Esophagus muscularis mucosa (tissue), 3 donors: ENCODE results near the gene KDELR1.

Experiments
- POLR2A ChIP-seq: fragments of 450-650 bp; IDR thresholded peaks from one replicate; pipeline ENCODE4 v1.6.1; 2017; ENCODE audit warnings: antibody characterized with exemption, moderate library complexity, mild to moderate bottlenecking, low read depth
- TF ChIP-seq, protein P1 (sequence below), 3 experiments: fragments of 200-600 bp in 2 of 3; fragments of 450-650 bp in 1 of 3; sonication (generic) in 2 of 3; IDR thresholded peaks; one replicate each; pipeline ENCODE4 v1.5.1; 2017 to 2019; ENCODE audit warnings: antibody characterized with exemption in 3 of 3, mild to moderate bottlenecking in 2 of 3, moderate library complexity in 1 of 3

DNA sequence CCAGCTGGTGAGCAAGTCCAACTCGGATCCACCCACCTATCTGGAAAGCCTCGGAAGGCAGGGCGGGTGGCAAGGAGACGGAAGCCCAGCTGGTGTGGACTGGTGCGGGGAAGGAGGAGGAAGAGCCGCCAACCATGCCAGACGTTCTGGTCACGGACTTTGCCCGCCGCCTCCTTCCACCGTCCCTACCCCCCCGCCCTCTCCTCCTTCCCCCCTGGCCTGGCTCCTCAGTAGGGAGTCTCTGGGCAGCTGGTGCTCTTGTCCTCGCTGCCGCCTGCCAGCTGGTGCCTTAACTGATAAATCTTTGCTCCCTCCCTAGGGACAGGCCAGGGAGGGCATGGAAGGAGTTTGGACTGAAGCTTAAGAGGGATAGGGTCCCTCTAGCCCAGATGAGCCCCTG is 22.4 kb downstream of the KDELR1 start:
- TF ChIP-seq, protein P1, sequence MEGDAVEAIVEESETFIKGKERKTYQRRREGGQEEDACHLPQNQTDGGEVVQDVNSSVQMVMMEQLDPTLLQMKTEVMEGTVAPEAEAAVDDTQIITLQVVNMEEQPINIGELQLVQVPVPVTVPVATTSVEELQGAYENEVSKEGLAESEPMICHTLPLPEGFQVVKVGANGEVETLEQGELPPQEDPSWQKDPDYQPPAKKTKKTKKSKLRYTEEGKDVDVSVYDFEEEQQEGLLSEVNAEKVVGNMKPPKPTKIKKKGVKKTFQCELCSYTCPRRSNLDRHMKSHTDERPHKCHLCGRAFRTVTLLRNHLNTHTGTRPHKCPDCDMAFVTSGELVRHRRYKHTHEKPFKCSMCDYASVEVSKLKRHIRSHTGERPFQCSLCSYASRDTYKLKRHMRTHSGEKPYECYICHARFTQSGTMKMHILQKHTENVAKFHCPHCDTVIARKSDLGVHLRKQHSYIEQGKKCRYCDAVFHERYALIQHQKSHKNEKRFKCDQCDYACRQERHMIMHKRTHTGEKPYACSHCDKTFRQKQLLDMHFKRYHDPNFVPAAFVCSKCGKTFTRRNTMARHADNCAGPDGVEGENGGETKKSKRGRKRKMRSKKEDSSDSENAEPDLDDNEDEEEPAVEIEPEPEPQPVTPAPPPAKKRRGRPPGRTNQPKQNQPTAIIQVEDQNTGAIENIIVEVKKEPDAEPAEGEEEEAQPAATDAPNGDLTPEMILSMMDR (IDR thresholded peaks at IDR 0.05) = no peak
- no peak for TF ChIP-seq POLR2A
